HCT116 (cell line): ENCODE measurements around the gene MALSU1. TPM values are rescaled to one million over a fixed set of nuclear protein-coding genes. Genes with fewer than 3 reads are reported as not detected.

Experiments
- ATAC-seq: fragments of 200-7000 bp; cut with Tn5 transposase; 2 replicates; pipeline ENCODE4 v1.9.1; 2020; ENCODE audit warnings: mild to moderate bottlenecking, moderate library complexity
- BruUV-seq: library from RNA; stranded (reverse); fragments of 400-500 nt; replicated peaks from 2 replicates; lab custom pipeline; 2021; lab: Mats Ljungman, UMichigan
- CTCF ChIA-PET: fragments of 300-600 bp; sonication (Branson Sonifier 250); formaldehyde crosslinking; loops from one replicate; lab custom pipeline; 2021; ENCODE audit warnings: antibody characterized with exemption; lab: Charles Lee
- POLR2A ChIA-PET: fragments of 300-600, 350-600 bp; sonication (Branson Sonifier 250); formaldehyde crosslinking; loops from one replicate; lab custom pipeline; 2021; ENCODE audit warnings: antibody characterized with exemption; lab: Charles Lee
- RAD21 ChIA-PET, 2 experiments: fragments of 300-600 bp; sonication (Branson Sonifier 250); formaldehyde crosslinking; loops; one replicate each; lab custom pipeline; 2023; ENCODE audit warnings: low total read pairs in 2 of 2; ENCODE audit not compliant: uncharacterized antibody in 2 of 2, unreplicated experiment in 2 of 2, low non-redundant PET in 1 of 2; lab: Charles Lee
- DNase-seq: peaks from one replicate; pipeline ENCODE4 v3.0.0-alpha.2; 2010; ENCODE audit warnings: low read depth, low spot score
- H2AFZ ChIP-seq: fragments of 200-600 bp; shearing (Covaris generic), sonication (generic); 2 replicates; pipeline ENCODE4 v1.6.1; 2017; ENCODE audit warnings: low read depth, mixed run types, mixed read lengths, antibody characterized with exemption, low read length; ENCODE audit not compliant: poor library complexity, severe bottlenecking
- H3K27ac ChIP-seq: 2 replicates; pipeline ENCODE4 v1.5.1; 2012; ENCODE audit warnings: low read depth, low read length
- H3K27me3 ChIP-seq: fragments of 200-600 bp; sonication (generic); 2 replicates; pipeline ENCODE4 v1.6.1; 2016; ENCODE audit warnings: mixed run types, low read length, mixed read lengths; ENCODE audit not compliant: insufficient read depth
- H3K36me3 ChIP-seq, 2 experiments: fragments of 200-500 bp in 1 of 2; fragments of 200-600 bp in 1 of 2; sonication (Bioruptor generic) in 1 of 2; sonication (generic) in 1 of 2; 2 replicates each; pipeline versions ENCODE4 v1.5.1 to v1.6.1; 2014 to 2016; ENCODE audit warnings: low read length in 2 of 2, inconsistent platforms in 1 of 2, mixed read lengths in 1 of 2, mixed run types in 1 of 2; ENCODE audit not compliant: insufficient read depth in 2 of 2, control insufficient read depth in 1 of 2
- H3K4me1 ChIP-seq, 2 experiments: fragments of 200-600 bp in 1 of 2; sonication (generic) in 1 of 2; 2 replicates each; pipeline versions ENCODE4 v1.5.1 to v1.6.1; 2012 to 2017; ENCODE audit warnings: low read length in 2 of 2, inconsistent platforms in 1 of 2, mild to moderate bottlenecking in 1 of 2, mixed read lengths in 1 of 2, mixed run types in 1 of 2, moderate library complexity in 1 of 2; ENCODE audit not compliant: insufficient read depth in 2 of 2, control insufficient read depth in 1 of 2
- H3K4me2 ChIP-seq: fragments of 200-600 bp; sonication (generic); 2 replicates; pipeline ENCODE4 v1.6.1; 2017; ENCODE audit warnings: mixed run types, low read length, mixed read lengths
- H3K4me3 ChIP-seq, 2 experiments: fragments of 200-600 bp in 1 of 2; sonication (generic) in 1 of 2; replicated peaks in 1 of 2; 2 replicates each; pipeline ENCODE4 v1.5.1; 2011 to 2016; ENCODE audit warnings: low read length in 2 of 2, control low read depth in 1 of 2, low read depth in 1 of 2, mild to moderate bottlenecking in 1 of 2, mixed read lengths in 1 of 2, mixed run types in 1 of 2
- H3K79me2 ChIP-seq: fragments of 200-600 bp; sonication (generic); 2 replicates; pipeline ENCODE4 v1.6.1; 2017; ENCODE audit warnings: mild to moderate bottlenecking, mixed run types, low read length, moderate library complexity, mixed read lengths; ENCODE audit not compliant: insufficient read depth
- H3K9ac ChIP-seq: fragments of 200-600 bp; sonication (generic); 2 replicates; pipeline ENCODE4 v1.6.1; 2016; ENCODE audit warnings: low read length, mixed read lengths
- H3K9me2 ChIP-seq: fragments of 200-600 bp; sonication (generic), shearing (Covaris generic); 2 replicates; pipeline ENCODE4 v1.6.1; 2017; ENCODE audit warnings: mixed run types, mild to moderate bottlenecking, moderate library complexity; ENCODE audit not compliant: insufficient read depth
- H3K9me3 ChIP-seq, 2 experiments: fragments of 200-500 bp in 1 of 2; fragments of 200-600 bp in 1 of 2; sonication (Bioruptor generic) in 1 of 2; sonication (generic) in 1 of 2; 2 replicates each; pipeline ENCODE4 v1.6.1; 2014 to 2017; ENCODE audit warnings: low read length in 2 of 2, mixed read lengths in 2 of 2, inconsistent platforms in 1 of 2, low read depth in 1 of 2, mild to moderate bottlenecking in 1 of 2, mixed run types in 1 of 2, moderate library complexity in 1 of 2; ENCODE audit not compliant: control insufficient read depth in 1 of 2, insufficient read depth in 1 of 2
- H4K20me1 ChIP-seq: fragments of 200-600 bp; sonication (generic), shearing (Covaris generic); 2 replicates; pipeline ENCODE4 v1.6.1; 2017; ENCODE audit warnings: mixed run types, mild to moderate bottlenecking, moderate library complexity; ENCODE audit not compliant: insufficient read depth
- CBX3 ChIP-seq: IDR thresholded peaks from 2 replicates; pipeline ENCODE4 v1.6.1; 2012; ENCODE audit warnings: low read depth
- EGR1 ChIP-seq: IDR thresholded peaks from 2 replicates; pipeline ENCODE4 v1.6.1; 2012; ENCODE audit warnings: low read depth
- ELF1 ChIP-seq: IDR thresholded peaks from 2 replicates; pipeline ENCODE4 v1.6.1; 2012; ENCODE audit warnings: low read depth, borderline replicate concordance
- FOSL1 ChIP-seq: IDR thresholded peaks from 2 replicates; pipeline ENCODE4 v1.6.1; 2012; ENCODE audit warnings: low read depth
- POLR2A ChIP-seq: IDR thresholded peaks from 2 replicates; pipeline ENCODE4 v1.7.0; 2011; ENCODE audit warnings: borderline replicate concordance; ENCODE audit not compliant: insufficient read depth, insufficient read length; ENCODE audit errors: extremely low read depth
- SIN3A ChIP-seq: IDR thresholded peaks from 2 replicates; pipeline ENCODE4 v1.6.1; 2012; ENCODE audit warnings: low read depth
- SP1 ChIP-seq: IDR thresholded peaks from 2 replicates; pipeline ENCODE4 v1.6.1; 2012; ENCODE audit warnings: low read depth
- ZFX ChIP-seq: fragments of 450-650 bp; IDR thresholded peaks from 2 replicates; pipeline ENCODE4 v1.6.1; 2017
- ZNF274 ChIP-seq: fragments of 200-500 bp; sonication (Bioruptor generic); IDR thresholded peaks from 2 replicates; pipeline ENCODE4 v1.6.1; 2014; ENCODE audit warnings: mild to moderate bottlenecking, low read depth, low read length, inconsistent platforms
- intact Hi-C: fragments of 100-400 bp; cut with micrococcal nuclease; formaldehyde crosslinking; loops from 2 replicates; pipeline ENCODE4 v1.10.0; 2022
- total RNA-seq: library from RNA; stranded (reverse); gene quantifications from one replicate; pipeline ENCODE4 v1.2.1, GENCODE V29; 2021; ENCODE audit not compliant: unreplicated experiment
- TF ChIP-seq, protein P1 (sequence below): IDR thresholded peaks from 2 replicates; pipeline ENCODE4 v1.6.1; 2012
- TF ChIP-seq, protein P2 (sequence below): IDR thresholded peaks from 2 replicates; pipeline ENCODE4 v1.6.1; 2012; ENCODE audit warnings: low read depth
- TF ChIP-seq, protein P3 (sequence below), 3 experiments: fragments of 200-600 bp in 1 of 3; sonication (generic) in 1 of 3; IDR thresholded peaks in 2 of 3; conservative IDR thresholded peaks in 1 of 3; 2 replicates each; pipeline ENCODE4 v1.5.1; 2012 to 2017; ENCODE audit warnings: low read depth in 2 of 3, low read length in 2 of 3, antibody characterized with exemption in 1 of 3, borderline replicate concordance in 1 of 3, control low read depth in 1 of 3, mild to moderate bottlenecking in 1 of 3, mixed read lengths in 1 of 3, mixed run types in 1 of 3, moderate library complexity in 1 of 3; ENCODE audit not compliant: insufficient read depth in 1 of 3
- TF ChIP-seq, protein P4 (sequence below): IDR thresholded peaks from 2 replicates; pipeline ENCODE4 v1.6.1; 2011; ENCODE audit warnings: mild to moderate bottlenecking, low read length, moderate library complexity; ENCODE audit not compliant: insufficient replicate concordance; ENCODE audit errors: extremely low read depth

MALSU1 gene
- total RNA-seq, 1 experiment from 2014 or later = 105 TPM

DNA sequence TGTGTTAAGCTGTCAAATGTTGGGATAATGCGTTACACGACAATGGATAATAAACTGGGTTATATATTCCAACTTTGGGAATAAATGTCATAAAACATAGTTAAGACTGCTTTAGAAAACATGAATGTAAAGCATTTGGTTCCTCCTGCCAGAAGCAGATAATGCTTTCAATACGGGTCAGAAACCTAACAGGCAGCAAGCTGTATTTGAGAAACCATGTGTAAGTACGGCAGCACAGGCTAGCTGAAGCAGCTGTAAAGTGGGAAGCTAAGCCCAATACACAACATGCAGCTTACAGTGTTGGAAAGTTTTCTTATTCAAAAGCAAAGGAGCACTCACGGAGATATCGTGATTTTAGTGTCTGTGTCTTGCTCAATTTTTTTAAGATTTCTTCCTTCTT lies 46.5 kb downstream of the MALSU1 start:
- CTCF ChIA-PET = no interaction called here
- no TSS peak for BruUV-seq
- no peaks in the 10 kb centered on the region for H3K9me2 ChIP-seq
- DNase-seq = no peak
- no peak overlapping the region for H3K4me2 ChIP-seq
- POLR2A ChIA-PET = no interaction called here
- no peak overlapping the region for H2AFZ ChIP-seq
- H3K4me1 ChIP-seq = peaks cover 42 to 53% of the 10 kb centered on the region in 2 experiments
- H3K79me2 ChIP-seq = peaks cover 15% of the 10 kb centered on the region; the same call in 1 of the 2 replicates
- no peak overlapping the region for H3K27ac ChIP-seq
- no peaks in the 10 kb centered on the region for H3K9me3 ChIP-seq
- no peak for ATAC-seq
- peaks cover 15 to 45% of the 10 kb centered on the region in 2 experiments for H3K36me3 ChIP-seq
- TF ChIP-seq ZFX = no peak
- no peak for TF ChIP-seq ELF1
- TF ChIP-seq CBX3 = no peak
- TF ChIP-seq SIN3A = no peak
- TF ChIP-seq, protein P1, sequence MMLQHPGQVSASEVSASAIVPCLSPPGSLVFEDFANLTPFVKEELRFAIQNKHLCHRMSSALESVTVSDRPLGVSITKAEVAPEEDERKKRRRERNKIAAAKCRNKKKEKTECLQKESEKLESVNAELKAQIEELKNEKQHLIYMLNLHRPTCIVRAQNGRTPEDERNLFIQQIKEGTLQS = no peak
- no peak for TF ChIP-seq FOSL1
- no peak for TF ChIP-seq EGR1
- no peak overlapping the region for H3K4me3 ChIP-seq
- intact Hi-C loops = no loop called here
- H4K20me1 ChIP-seq = no peaks in the 10 kb centered on the region
- H3K27me3 ChIP-seq = no peaks in the 10 kb centered on the region
- RAD21 ChIA-PET = no interaction called here
- no peak overlapping the region for H3K9ac ChIP-seq

DNA sequence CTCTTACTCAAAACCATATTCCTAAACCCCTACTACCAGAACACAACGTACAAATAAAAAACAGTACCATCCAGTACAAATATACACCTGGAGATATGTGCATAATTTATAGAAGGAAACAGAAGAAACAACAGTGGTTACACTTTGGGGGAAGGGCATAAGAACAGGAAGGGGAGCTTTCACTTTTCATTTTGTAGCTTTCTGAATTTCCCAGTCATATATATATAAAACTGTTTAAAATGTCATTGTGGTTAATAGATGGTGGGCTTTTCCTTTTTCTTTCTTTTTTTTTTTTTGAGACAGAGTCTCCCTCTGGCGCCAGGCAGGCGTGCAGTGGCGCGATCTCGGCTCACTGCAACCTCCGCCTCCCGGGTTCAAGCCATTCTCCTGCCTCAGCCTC lies 47.2 kb downstream of the MALSU1 start:
- Histone ChIP-seq H3K4me2 (peak overlapping the region; percentile 65; the same call in 1 of the 2 replicates), H3K79me2 (peaks cover 15% of the 10 kb centered on the region; the same call in 1 of the 2 replicates), H3K27ac (peak overlapping the region; percentile 92), H3K9ac (no peak overlapping the region), H3K9me2 (no peaks in the 10 kb centered on the region), H3K4me1 (peaks cover 49 to 61% of the 10 kb centered on the region in 2 experiments), H2AFZ (no peak overlapping the region), H3K27me3 (no peaks in the 10 kb centered on the region), H3K9me3 (no peaks in the 10 kb centered on the region), H3K4me3 (no peak overlapping the region), H3K36me3 (peaks cover 15 to 42% of the 10 kb centered on the region in 2 experiments), H4K20me1 (no peaks in the 10 kb centered on the region)
- ChIA-PET RAD21 (no interaction called here), POLR2A (no interaction called here), CTCF (no interaction called here)
- BruUV-seq = no TSS peak
- ATAC-seq (no peak), DNase-seq (no peak)
- intact Hi-C loops = no loop called here
- TF ChIP-seq, protein P2, sequence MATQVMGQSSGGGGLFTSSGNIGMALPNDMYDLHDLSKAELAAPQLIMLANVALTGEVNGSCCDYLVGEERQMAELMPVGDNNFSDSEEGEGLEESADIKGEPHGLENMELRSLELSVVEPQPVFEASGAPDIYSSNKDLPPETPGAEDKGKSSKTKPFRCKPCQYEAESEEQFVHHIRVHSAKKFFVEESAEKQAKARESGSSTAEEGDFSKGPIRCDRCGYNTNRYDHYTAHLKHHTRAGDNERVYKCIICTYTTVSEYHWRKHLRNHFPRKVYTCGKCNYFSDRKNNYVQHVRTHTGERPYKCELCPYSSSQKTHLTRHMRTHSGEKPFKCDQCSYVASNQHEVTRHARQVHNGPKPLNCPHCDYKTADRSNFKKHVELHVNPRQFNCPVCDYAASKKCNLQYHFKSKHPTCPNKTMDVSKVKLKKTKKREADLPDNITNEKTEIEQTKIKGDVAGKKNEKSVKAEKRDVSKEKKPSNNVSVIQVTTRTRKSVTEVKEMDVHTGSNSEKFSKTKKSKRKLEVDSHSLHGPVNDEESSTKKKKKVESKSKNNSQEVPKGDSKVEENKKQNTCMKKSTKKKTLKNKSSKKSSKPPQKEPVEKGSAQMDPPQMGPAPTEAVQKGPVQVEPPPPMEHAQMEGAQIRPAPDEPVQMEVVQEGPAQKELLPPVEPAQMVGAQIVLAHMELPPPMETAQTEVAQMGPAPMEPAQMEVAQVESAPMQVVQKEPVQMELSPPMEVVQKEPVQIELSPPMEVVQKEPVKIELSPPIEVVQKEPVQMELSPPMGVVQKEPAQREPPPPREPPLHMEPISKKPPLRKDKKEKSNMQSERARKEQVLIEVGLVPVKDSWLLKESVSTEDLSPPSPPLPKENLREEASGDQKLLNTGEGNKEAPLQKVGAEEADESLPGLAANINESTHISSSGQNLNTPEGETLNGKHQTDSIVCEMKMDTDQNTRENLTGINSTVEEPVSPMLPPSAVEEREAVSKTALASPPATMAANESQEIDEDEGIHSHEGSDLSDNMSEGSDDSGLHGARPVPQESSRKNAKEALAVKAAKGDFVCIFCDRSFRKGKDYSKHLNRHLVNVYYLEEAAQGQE = no peak
- TF ChIP-seq, protein P3, sequence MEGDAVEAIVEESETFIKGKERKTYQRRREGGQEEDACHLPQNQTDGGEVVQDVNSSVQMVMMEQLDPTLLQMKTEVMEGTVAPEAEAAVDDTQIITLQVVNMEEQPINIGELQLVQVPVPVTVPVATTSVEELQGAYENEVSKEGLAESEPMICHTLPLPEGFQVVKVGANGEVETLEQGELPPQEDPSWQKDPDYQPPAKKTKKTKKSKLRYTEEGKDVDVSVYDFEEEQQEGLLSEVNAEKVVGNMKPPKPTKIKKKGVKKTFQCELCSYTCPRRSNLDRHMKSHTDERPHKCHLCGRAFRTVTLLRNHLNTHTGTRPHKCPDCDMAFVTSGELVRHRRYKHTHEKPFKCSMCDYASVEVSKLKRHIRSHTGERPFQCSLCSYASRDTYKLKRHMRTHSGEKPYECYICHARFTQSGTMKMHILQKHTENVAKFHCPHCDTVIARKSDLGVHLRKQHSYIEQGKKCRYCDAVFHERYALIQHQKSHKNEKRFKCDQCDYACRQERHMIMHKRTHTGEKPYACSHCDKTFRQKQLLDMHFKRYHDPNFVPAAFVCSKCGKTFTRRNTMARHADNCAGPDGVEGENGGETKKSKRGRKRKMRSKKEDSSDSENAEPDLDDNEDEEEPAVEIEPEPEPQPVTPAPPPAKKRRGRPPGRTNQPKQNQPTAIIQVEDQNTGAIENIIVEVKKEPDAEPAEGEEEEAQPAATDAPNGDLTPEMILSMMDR (IDR thresholded peaks at IDR 0.05 in 2 of 3, conservative IDR thresholded peaks at IDR 0.05 in 1 of 3; ENCODE audit: borderline replicate concordance in 1 of 3, insufficient read depth in 1 of 3, low read depth in 2 of 3, low read length in 2 of 3) = no peak
- TF ChIP-seq CBX3 = no peak
- TF ChIP-seq POLR2A = no peak
- TF ChIP-seq ZFX = no peak
- TF ChIP-seq ZNF274 = no peak
- TF ChIP-seq, protein P4, sequence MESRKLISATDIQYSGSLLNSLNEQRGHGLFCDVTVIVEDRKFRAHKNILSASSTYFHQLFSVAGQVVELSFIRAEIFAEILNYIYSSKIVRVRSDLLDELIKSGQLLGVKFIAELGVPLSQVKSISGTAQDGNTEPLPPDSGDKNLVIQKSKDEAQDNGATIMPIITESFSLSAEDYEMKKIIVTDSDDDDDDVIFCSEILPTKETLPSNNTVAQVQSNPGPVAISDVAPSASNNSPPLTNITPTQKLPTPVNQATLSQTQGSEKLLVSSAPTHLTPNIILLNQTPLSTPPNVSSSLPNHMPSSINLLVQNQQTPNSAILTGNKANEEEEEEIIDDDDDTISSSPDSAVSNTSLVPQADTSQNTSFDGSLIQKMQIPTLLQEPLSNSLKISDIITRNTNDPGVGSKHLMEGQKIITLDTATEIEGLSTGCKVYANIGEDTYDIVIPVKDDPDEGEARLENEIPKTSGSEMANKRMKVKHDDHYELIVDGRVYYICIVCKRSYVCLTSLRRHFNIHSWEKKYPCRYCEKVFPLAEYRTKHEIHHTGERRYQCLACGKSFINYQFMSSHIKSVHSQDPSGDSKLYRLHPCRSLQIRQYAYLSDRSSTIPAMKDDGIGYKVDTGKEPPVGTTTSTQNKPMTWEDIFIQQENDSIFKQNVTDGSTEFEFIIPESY = no peak
- TF ChIP-seq FOSL1 = no peak
- TF ChIP-seq SIN3A = no peak
- TF ChIP-seq SP1 = no peak
